Hypothalamus (tissue), 51 donors: ENCODE results near the gene EHMT1.

Experiments used
- DNase-seq, 51 donors: peaks; one replicate each; lab custom pipeline; 2025; lab: John Stamatoyannopoulos, UW

The EHMT1 gene

GRCh38 chr9:137618105-137619067 is at the start of gene EHMT1:
Gene EHMT1, plus strand, starts transcription at chr9:137619005. Its CDS starts 24 bp downstream, at chr9:137619029.
- DNase-seq = peak; percentile 33 to 95 (median 81)

- DNase-seq = no peak
Measured at GRCh38 chr9:137569609-137570203, 49.1 kb upstream of the EHMT1 start.

DNA sequence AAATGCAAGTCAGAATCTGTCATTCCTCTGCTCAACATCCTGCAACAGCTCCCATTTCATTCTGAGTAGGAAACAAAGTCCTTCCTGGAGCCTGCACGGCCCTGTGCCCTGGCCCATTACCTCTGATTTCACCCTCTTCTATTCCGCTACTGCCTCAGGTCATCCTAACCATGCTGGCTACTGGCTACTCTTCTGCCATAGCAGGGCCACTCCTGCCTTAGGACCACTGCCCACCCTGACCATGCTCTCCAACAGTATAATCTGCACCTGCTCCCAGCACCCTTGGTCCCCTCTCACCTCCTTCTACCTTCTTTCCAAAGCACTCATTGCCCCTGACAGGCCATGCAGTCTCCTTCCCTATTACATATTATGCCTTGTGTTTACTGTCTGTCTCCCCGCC is 48.2 kb upstream of the EHMT1 start:
- no peak for DNase-seq

- DNase-seq = no peak
Measured at GRCh38 chr9:137574192-137574591, 44.6 kb upstream of the EHMT1 start.

- DNase-seq = peak in 16 of 51 donors; percentile 10 to 47 (median 26)
Measured at GRCh38 chr9:137575364-137575715, 43.5 kb upstream of the EHMT1 start.

DNA sequence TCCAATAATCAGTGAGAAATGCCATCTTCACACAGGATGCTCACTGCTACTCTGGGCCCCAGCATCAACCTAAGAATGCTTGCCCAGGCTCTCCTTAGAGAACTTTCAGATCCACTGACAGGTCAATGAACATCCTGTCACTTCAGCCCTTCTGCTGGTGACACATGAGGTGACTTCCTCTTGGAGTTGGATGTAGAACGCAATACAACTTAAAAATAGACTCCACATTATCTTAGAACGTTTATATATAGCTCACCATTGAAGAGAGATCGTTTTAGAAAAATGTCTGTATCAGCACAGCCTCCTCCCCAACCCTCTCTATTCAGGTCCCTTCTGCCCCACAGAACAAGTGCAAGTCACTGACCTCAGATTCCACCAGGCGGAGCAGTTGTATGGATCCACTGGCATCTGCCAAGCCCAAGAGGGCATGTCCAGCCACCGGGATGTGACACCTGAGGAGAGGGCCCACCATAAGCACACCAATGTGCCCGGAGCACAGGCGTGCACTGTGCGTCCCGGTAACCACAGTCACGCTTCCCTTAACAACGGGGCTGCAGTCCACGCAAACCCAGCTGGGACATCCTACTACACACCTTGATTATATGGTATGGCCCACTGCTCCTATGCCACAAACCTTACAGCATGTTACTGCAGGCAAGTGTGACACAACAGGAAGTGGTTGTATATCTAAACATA is 42.9 kb upstream of the EHMT1 start:
- DNase-seq = no peak

DNA sequence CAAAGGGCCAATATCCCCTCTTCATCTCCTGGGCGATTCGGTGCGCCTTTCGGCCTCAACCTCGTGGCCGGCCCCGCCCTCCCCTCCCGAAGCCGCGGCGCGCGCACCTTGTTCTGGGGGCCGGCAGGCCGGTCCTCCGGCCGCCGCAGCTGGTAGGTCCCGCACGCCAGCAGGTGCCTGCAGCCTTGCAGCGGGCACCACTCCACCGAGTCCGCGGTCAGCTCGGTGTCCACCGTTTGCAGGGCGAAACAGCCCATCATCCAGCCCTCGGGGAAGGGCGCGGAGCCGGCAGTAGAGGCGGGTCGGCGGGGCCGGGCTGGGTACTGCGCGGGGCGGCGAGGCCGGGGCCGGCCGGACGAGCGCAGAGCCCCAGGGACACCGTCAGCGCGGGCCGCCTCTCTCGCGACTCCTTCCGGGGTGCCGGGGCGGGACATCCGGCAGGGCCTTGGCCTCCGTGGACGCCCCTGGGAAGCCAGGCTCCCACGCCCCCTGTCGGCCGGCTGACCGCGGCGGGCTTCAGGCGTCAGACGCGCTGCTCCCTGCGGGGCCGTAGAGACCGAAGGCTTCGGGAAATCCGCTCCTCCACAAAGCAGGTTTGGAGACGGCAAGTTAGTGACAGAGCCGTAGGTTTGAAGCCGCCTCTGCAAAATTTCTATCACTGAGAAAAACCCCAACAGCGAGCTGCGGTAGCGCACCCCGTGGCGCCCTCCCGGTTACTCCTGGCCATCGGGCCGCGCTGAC is 40.1 kb upstream of the EHMT1 start, which contains the start of gene DPH7:
DPH7 (minus strand) TSS at position 408 of the 741 bp plus-strand sequence; CDS start at position 260, 148 bp downstream.
- peak; percentile 59 to 99 (median 91) for DNase-seq

- peak in 2 of 51 donors; percentile 50 to 60 for DNase-seq
Measured at GRCh38 chr9:137579259-137579604, 39.6 kb upstream of the EHMT1 start.

DNA sequence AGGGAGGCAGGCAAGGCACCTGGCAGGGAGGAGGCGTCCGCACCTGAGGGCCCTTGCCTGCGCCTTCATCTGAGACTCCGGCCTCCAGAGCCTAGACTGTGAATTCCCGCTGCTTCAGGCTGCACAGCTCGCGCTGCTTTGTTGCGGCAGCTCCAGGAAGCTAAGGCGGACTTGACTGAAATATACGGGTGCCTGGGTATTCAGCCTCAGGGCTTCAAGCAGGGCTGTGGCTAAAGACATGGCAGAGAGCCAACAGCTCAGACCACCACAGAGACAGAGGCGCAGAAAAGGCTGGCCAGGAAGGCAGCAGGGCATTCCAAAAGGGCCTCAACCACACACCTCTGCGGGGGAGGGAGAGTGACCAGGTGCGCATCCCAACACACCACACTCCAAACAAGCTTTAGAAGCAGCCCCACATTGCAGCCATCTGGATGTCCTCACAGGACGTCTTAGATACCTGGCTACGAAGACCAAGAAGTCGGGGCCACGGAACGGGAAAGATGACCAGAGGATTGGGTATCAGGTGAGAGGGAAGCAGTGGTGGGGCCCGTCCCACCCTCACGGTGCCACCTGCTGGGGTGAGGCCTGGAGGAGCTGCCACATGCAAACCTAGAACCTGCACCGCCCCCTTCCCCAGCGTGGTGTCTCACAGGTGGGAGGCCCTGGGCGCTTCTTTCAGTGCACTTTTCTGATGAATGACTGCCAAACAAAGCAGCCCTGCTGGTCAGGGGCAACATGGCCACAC is 38.4 kb upstream of the EHMT1 start:
- no peak for DNase-seq

DNA sequence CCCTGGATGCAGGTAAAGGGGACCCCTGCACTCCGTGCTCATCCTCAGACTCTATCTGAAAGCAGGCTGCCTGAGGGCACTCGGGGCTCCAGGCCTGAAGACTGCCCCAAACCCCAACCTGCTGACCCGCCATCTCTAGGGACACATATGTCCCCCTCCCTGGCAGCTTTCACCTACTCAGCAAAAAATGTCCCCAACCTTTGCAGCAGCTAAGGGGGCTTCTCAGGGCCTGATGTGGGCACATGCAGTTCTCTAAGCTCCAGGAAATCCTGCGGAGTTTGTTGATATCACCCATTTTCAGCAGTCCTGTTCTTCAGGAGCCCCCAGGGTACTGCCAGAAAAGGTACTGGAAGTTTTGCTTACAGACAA is 37.9 kb upstream of the EHMT1 start:
- no peak for DNase-seq

DNA sequence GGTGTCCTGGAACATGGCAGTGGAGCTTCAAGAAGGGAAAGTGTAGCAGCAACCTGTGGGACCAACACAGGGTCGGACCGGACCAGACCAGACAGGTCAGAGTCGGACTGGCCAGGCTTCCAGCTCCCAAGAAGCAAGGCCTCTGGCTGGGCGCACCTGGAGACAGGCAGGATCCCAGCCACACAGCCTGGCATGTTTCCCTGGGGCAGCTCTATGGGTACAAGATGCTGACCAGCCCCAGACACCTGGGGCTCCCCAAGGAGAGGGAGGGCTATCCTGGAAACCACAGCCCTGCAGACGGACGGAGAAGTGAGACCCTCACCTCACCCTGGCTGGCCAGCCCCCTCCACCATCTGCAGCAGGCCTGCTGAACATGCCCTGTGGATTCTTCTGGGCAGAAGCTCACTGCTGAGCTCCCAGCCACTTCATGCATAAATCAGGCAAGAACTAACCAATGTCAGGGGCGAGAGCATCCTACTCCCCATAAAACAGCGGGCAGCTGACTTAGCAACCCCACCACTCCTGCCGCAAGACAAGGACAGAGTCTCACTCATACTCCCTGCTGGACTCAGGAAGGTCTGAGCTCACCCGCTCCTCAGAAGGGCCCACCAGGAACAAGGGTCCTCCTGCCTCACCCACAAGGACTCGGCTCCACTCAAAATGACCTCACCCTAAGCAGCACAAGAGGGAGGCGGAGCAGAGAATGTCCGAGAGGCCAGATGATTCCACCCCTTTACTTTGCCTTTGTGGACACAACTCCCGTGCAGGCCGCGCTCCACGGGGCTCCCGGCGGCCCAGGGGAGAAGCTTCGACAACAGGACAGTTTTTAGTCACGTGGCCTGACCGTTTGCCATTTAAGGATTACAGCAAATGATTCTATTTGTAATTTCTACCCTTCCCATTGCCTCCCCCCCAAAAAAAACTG is 37.2 kb upstream of the EHMT1 start:
- DNase-seq = no peak

GRCh38 chr9:137582286-137582860 is 36.4 kb upstream of the EHMT1 start:
- DNase-seq = no peak

- DNase-seq = no peak
Measured at GRCh38 chr9:137583347-137583746, 35.5 kb upstream of the EHMT1 start.

DNA sequence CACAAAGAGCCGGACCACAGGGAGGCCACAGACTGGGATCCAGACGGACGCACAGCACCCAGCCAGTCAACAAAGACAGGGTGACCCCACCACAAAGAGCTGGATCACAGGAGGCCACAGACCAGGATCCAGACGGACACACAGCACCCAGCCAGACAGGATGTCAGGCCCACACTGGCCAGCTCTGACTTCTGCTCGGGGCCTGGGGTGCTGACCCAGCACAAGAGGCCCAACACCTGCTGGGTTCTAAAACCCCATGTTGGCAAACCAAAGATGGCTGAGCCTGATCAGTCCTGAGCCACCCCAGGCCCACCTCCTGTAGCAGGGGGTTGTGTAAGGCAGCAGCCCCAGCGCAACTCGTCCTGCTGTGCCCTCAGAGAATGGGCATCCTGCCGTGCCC is 34.8 kb upstream of the EHMT1 start:
- no peak for DNase-seq

GRCh38 chr9:137586854-137587253 is 32.0 kb upstream of the EHMT1 start:
- no peak for DNase-seq

DNA sequence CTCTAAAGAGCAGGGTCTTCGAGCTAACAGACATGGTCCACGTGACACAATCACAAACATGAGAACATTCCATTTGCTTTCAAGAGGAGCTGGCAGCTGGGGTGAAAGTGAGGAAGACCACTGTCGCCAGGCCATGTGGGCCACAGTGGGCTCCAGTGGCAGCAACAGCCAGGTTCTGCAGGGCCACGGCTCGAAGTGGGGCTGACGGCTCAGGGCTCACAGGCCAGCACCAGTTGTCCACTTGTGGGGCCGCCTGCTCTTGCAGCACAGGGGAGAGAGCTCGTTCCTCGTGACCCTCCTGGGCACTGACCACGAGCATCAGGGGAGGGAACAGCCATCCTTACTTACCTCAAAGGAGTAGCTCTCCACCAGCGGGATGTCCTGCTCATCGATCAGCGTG is 30.5 kb upstream of the EHMT1 start:
- DNase-seq = no peak

GRCh38 chr9:137588891-137589290 is 29.9 kb upstream of the EHMT1 start:
- DNase-seq = no peak

- no peak for DNase-seq
Measured at GRCh38 chr9:137589441-137590122, 29.2 kb upstream of the EHMT1 start.
